ENCODE results near the gene HHAT.

The HHAT gene

DNA sequence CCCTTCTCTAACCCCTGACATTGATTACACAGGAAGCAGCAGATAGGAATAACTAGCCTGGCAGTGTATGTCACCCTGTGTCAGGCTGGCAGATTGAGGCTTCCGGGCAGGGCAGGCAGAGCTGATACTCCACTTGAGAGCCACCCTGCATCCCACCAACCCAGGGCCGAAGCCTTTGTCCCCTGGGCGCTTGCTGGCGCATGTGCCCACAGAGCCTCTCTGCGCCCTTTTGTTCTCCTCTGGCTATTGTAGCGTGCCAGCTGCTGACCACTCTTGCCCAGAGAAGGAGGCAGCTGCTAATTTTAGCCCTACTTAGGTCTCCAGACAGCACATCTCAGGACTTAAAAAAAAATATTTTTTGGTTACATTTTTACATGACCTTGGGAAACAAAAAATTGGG, 304.9 kb downstream of the HHAT start:
- no peak for DNase-seq (ENCODE audit: low read depth, low spot score)
- POLR2A ChIA-PET = no interaction called here
- TF ChIP-seq CTCF (IDR thresholded peaks at IDR 0.05; ENCODE audit: insufficient read depth, low read length, missing control alignments) = no peak
- no peak overlapping the region for H3K4me3 ChIP-seq (ENCODE audit: low read depth, low read length)
- CTCF ChIA-PET = no interaction called here

DNA sequence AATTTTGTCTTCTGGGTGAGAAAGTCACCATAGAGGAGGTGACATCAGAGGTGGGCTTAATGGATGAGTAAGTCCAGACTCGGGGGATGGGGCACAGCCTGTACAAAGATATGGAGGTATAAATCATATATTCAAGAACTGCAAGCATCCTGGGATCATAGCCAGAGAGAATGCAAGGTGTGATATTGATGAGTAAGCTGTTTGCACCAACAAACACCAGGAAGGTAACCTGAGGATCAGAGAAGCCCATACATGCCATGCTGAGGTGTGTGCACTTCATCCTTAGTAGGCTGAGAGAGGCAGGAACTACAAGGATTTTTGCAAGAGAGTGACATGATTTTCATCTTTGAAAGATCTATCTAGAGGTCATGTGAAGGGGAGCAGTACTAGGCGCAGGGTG, 306.4 kb downstream of the HHAT start:
- TF ChIP-seq CTCF (IDR thresholded peaks at IDR 0.05; ENCODE audit: insufficient read depth, low read length, missing control alignments) = no peak
- no peak overlapping the region for H3K4me3 ChIP-seq (ENCODE audit: low read depth, low read length)
- CTCF ChIA-PET = interaction anchor here (1.2 kb wide), 1 partner anchor 228 kb away, joined by 3 read pairs; no protein-coding TSS in a partner anchor
- POLR2A ChIA-PET = no interaction called here
- DNase-seq (ENCODE audit: low read depth, low spot score) = no peak

DNA sequence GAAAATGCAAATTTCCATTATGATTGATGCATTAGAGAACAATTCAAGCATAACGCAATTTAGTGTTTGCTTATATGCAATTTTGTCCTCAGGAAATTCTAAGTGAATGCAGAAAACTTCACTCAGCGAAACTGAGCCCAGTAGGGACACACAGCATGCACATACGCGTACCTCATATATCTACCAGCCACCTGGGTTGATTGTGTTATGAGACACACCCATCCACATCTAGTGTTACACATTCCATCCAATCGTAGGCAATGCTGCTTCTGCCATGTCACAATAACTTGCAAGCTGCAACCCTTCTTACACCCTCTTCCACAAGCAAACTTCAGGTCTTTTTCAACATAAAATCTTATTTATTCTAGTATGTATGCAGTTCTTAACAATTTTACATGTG, 312.9 kb downstream of the HHAT start:
- DNase-seq (ENCODE audit: low read depth, low spot score) = no peak
- TF ChIP-seq CTCF (IDR thresholded peaks at IDR 0.05; ENCODE audit: insufficient read depth, low read length, missing control alignments) = no peak
- H3K4me3 ChIP-seq (ENCODE audit: low read depth, low read length) = no peak overlapping the region
- ChIA-PET CTCF (no interaction called here), POLR2A (no interaction called here)

GRCh38 chr1:210645582-210646257, 317.0 kb downstream of the HHAT start:
- DNase-seq (ENCODE audit: low read depth, low spot score) = no peak
- CTCF ChIA-PET = no interaction called here
- H3K4me3 ChIP-seq (ENCODE audit: low read depth, low read length) = no peak overlapping the region
- no peak for TF ChIP-seq CTCF (IDR thresholded peaks at IDR 0.05; ENCODE audit: insufficient read depth, low read length, missing control alignments)
- POLR2A ChIA-PET = no interaction called here

DNA sequence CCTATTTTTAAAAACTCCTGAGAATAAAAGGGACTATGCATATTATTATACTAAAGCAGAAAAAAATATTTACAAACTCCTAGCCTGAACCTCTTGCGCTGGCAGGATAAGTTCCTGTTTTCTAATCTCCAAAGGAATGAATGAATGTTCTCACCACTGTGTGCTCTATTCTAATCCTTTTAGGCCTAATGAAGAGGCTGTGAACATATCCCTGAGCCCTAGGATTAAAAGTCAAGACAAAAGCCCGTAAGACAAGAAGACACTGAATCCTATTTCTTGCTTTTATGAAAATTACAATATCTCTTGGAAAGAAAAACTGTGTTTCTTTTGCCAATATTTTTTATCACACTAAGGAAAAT, 317.5 kb downstream of the HHAT start:
- no peak for TF ChIP-seq CTCF (IDR thresholded peaks at IDR 0.05; ENCODE audit: insufficient read depth, low read length, missing control alignments)
- ChIA-PET CTCF (no interaction called here), POLR2A (no interaction called here)
- no peak overlapping the region for H3K4me3 ChIP-seq (ENCODE audit: low read depth, low read length)
- no peak for DNase-seq (ENCODE audit: low read depth, low spot score)

DNA sequence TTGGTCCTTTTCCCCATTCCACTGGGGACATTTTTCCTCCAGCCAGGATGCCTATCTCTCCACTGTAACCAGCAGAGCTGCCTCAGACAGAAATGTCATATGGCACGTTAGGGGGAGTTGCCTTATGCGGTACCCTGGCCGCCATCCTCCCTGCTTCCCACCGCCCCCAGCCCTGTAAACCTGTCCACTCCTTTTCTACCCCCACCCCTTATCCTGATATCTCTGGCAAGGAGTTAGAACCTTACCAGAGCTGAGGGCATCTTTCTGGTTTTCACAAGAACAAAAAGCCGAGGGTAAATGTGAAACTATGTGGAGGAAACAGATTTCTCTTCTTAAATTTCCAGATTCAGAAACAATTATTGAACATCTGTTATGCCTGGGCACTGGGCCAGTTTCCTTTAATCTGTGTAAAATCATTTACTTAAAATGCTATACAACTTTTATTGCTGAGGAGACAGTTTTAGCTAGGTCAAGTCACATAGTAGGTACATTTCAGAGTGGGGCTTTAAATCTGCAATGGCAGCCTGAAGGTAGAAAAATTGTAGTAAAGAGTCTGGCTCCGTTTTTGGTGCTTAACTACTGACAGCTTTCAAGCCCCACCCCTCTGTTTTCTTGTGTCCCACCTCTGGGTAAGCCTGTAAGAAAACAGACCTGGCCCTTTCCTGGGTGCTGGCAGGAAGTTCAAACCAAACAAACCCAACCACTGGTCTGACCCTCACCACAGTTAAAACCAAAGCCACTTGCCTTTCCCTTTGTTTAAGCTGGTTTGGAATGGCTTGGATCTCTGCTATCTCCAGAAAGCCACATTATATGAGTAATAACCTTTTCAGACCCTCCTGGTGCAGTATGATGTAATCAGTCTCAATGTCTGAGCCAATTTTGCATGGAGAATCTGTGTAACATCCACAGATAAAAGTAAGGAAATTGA, 319.0 kb downstream of the HHAT start:
- CTCF ChIA-PET = interaction anchor here (0.9 to 1.4 kb wide), 2 partner anchors 487 to 488 kb away, joined by 3 to 4 read pairs; partner anchors contain the start of gene KCNH1
- POLR2A ChIA-PET = no interaction called here

More for the DNA sequence above, 319.0 kb downstream of the HHAT start:
- TF ChIP-seq CTCF (IDR thresholded peaks at IDR 0.05; ENCODE audit: insufficient read depth, low read length, missing control alignments) = no peak
- no peak overlapping the region for H3K4me3 ChIP-seq (ENCODE audit: low read depth, low read length)
- peak; percentile 5 for DNase-seq (ENCODE audit: low read depth, low spot score)

Data from AG04449 (cell line).